ENCODE measurements around the gene SENP5. TPM values are rescaled to one million over a fixed set of nuclear protein-coding genes. Genes with fewer than 3 reads are reported as not detected.

SENP5 gene
- total RNA-seq, 1 donor from 2014 or later, result 49.6 TPM

- H3K27me3 Mint-ChIP-seq (ENCODE audit: unreplicated experiment), result peaks cover 6% of the 10 kb centered on the region
- H3K4me3 Mint-ChIP-seq (ENCODE audit: unreplicated experiment), result no peak overlapping the region
- H3K27ac Mint-ChIP-seq (ENCODE audit: unreplicated experiment), result no peak overlapping the region
- H3K4me1 Mint-ChIP-seq (ENCODE audit: low read depth, unreplicated experiment), result peaks cover 13% of the 10 kb centered on the region
- H3K36me3 Mint-ChIP-seq (ENCODE audit: unreplicated experiment), result no peaks in the 10 kb centered on the region
- TF ChIP-seq CTCF (IDR thresholded peaks at IDR 0.05; ENCODE audit: partially characterized antibody, unreplicated experiment), result no peak
- DNase-seq, result no peak
- H3K9me3 Mint-ChIP-seq (ENCODE audit: unreplicated experiment), result peaks cover 4% of the 10 kb centered on the region
Measured at GRCh38 chr3:196936288-196936687, 68.6 kb downstream of the SENP5 start.

GRCh38 chr3:196938124-196938523 is 70.4 kb downstream of the SENP5 start:
- Mint-ChIP-seq H3K4me1 (ENCODE audit: low read depth, unreplicated experiment) (peaks cover 4% of the 10 kb centered on the region), H3K4me3 (ENCODE audit: unreplicated experiment) (no peak overlapping the region), H3K9me3 (ENCODE audit: unreplicated experiment) (peaks cover 13% of the 10 kb centered on the region), H3K27ac (ENCODE audit: unreplicated experiment) (no peak overlapping the region), H3K36me3 (ENCODE audit: unreplicated experiment) (no peaks in the 10 kb centered on the region), H3K27me3 (ENCODE audit: unreplicated experiment) (peaks cover 18% of the 10 kb centered on the region)
- no peak for TF ChIP-seq CTCF (IDR thresholded peaks at IDR 0.05; ENCODE audit: partially characterized antibody, unreplicated experiment)
- no peak for DNase-seq

- DNase-seq, result no peak
- no peak for TF ChIP-seq CTCF (IDR thresholded peaks at IDR 0.05; ENCODE audit: partially characterized antibody, unreplicated experiment)
- Mint-ChIP-seq H3K4me1 (ENCODE audit: low read depth, unreplicated experiment) (peaks cover 8% of the 10 kb centered on the region), H3K9me3 (ENCODE audit: unreplicated experiment) (peaks cover 18% of the 10 kb centered on the region), H3K27me3 (ENCODE audit: unreplicated experiment) (peaks cover 23% of the 10 kb centered on the region), H3K4me3 (ENCODE audit: unreplicated experiment) (no peak overlapping the region), H3K36me3 (ENCODE audit: unreplicated experiment) (no peaks in the 10 kb centered on the region), H3K27ac (ENCODE audit: unreplicated experiment) (peak overlapping the region; percentile 38)
Measured at GRCh38 chr3:196938576-196938975, 70.9 kb downstream of the SENP5 start.

- peak overlapping the region; percentile 96 for H3K27ac Mint-ChIP-seq (ENCODE audit: unreplicated experiment)
- peak; percentile 66 for DNase-seq
Measured at GRCh38 chr3:196941729-196942225, 74.1 kb downstream of the SENP5 start.

More at GRCh38 chr3:196941729-196942225, 74.1 kb downstream of the SENP5 start:
- H3K4me3 Mint-ChIP-seq (ENCODE audit: unreplicated experiment), result peak overlapping the region; percentile 100
- no peak for TF ChIP-seq CTCF (IDR thresholded peaks at IDR 0.05; ENCODE audit: partially characterized antibody, unreplicated experiment)
- peaks cover 17% of the 10 kb centered on the region for H3K4me1 Mint-ChIP-seq (ENCODE audit: low read depth, unreplicated experiment)
- H3K9me3 Mint-ChIP-seq (ENCODE audit: unreplicated experiment), result peaks cover 25% of the 10 kb centered on the region
- H3K27me3 Mint-ChIP-seq (ENCODE audit: unreplicated experiment), result peaks cover 28% of the 10 kb centered on the region
- H3K36me3 Mint-ChIP-seq (ENCODE audit: unreplicated experiment), result no peaks in the 10 kb centered on the region

All from glutamatergic neuron (in vitro differentiated cells).